K562 (cell line): ENCODE measurements around the gene DLX4. TPM values are rescaled to one million over a fixed set of nuclear protein-coding genes. Genes with fewer than 3 reads are reported as not detected.

Experiments
- ATAC-seq: fragments of 200-7000 bp; cut with Tn5 transposase; 3 replicates; pipeline ENCODE4 v1.9.1; 2020; ENCODE audit warnings: moderate library complexity
- BruUV-seq: library from RNA; stranded (reverse); fragments of 400-500 nt; replicated peaks from 2 replicates; lab custom pipeline; 2021; lab: Mats Ljungman, UMichigan
- CTCF ChIA-PET: fragments of 300-600 bp; formaldehyde crosslinking; extraction: SDS; loops from one replicate; lab custom pipeline; 2021; ENCODE audit warnings: low intra/inter-chr PET ratio; lab: Yijun Ruan, JAX
- POLR2A ChIA-PET: fragments of 300-600, 350-650 bp; sonication (Branson Sonifier 250); formaldehyde crosslinking; extraction: SDS; loops from one replicate; lab custom pipeline; 2021; ENCODE audit warnings: antibody characterized with exemption, inconsistent platforms; lab: Yijun Ruan, JAX
- DNase-seq, 4 experiments: peaks; one replicate each; pipeline versions ENCODE4 v3.0.0 to v3.0.0-alpha.2; 2011 to 2018; ENCODE audit warnings: low spot score in 3 of 4, mixed read lengths in 3 of 4; ENCODE audit errors: extremely low read depth in 1 of 4
- FAIRE-seq: peaks from 2 replicates; lab custom pipeline; 2011; peaks lifted over from hg19 to GRCh38; lab: Jason Lieb, UNC
- H2AFZ ChIP-seq: 2 replicates; pipeline ENCODE4 v1.6.0; 2011; ENCODE audit warnings: low read depth, low read length, control low read depth, inconsistent platforms
- H3K27ac ChIP-seq: fragments of 200-600 bp; 3 replicates; pipeline ENCODE4 v1.8.0; 2011; ENCODE audit warnings: low read depth, mild to moderate bottlenecking, control low read depth, inconsistent platforms, low read length, moderate library complexity, mixed read lengths; ENCODE audit errors: extremely low read depth
- H3K27me3 ChIP-seq, 2 experiments: fragments of 300-600 bp in 1 of 2; 2 replicates in 1 of 2; 3 replicates in 1 of 2; pipeline versions ENCODE4 v1.6.0 to v1.8.0; 2011; ENCODE audit warnings: inconsistent platforms in 2 of 2, low read length in 2 of 2, mild to moderate bottlenecking in 1 of 2, mixed read lengths in 1 of 2, moderate library complexity in 1 of 2; ENCODE audit not compliant: control insufficient read depth in 2 of 2, insufficient read depth in 2 of 2
- H3K36me3 ChIP-seq: fragments of 300-600 bp; 3 replicates; pipeline ENCODE4 v1.8.0; 2011; ENCODE audit warnings: mild to moderate bottlenecking, low read length, inconsistent platforms; ENCODE audit not compliant: control insufficient read depth, insufficient read depth
- H3K4me1 ChIP-seq, 2 experiments: fragments of 200-600 bp in 1 of 2; replicated peaks in 1 of 2; 2 replicates in 1 of 2; 3 replicates in 1 of 2; pipeline versions ENCODE4 v1.5.1 to v1.8.0; 2011; ENCODE audit warnings: inconsistent platforms in 2 of 2, low read length in 2 of 2, mild to moderate bottlenecking in 1 of 2, mixed read lengths in 1 of 2, moderate library complexity in 1 of 2; ENCODE audit not compliant: control insufficient read depth in 2 of 2, insufficient read depth in 2 of 2
- H3K4me2 ChIP-seq: 2 replicates; pipeline ENCODE4 v1.6.1; 2011; ENCODE audit warnings: low read length, control low read depth, inconsistent platforms, mixed read lengths; ENCODE audit not compliant: insufficient read depth
- H3K4me3 ChIP-seq: fragments of 200-600 bp; sonication (generic), shearing (Covaris generic); 2 replicates; pipeline ENCODE4 v1.5.1; 2016; ENCODE audit warnings: control low read depth, inconsistent platforms
- H3K79me2 ChIP-seq: fragments of 200-600 bp; 3 replicates; pipeline ENCODE4 v1.8.0; 2011; ENCODE audit warnings: low read length, inconsistent platforms; ENCODE audit not compliant: control insufficient read depth, insufficient read depth
- H3K9ac ChIP-seq, 2 experiments: 2 replicates each; pipeline versions ENCODE4 v1.6.0 to v1.6.1; 2011; ENCODE audit warnings: low read depth in 2 of 2, low read length in 2 of 2, control low read depth in 1 of 2, inconsistent platforms in 1 of 2, mild to moderate bottlenecking in 1 of 2, mixed read lengths in 1 of 2; ENCODE audit not compliant: insufficient read depth in 1 of 2
- H3K9me1 ChIP-seq: one replicate; pipeline ENCODE4 v1.6.0; 2011; ENCODE audit warnings: inconsistent platforms, mild to moderate bottlenecking, low read length, moderate library complexity; ENCODE audit not compliant: control insufficient read depth, insufficient read depth
- H3K9me3 ChIP-seq: replicated peaks from 2 replicates; pipeline ENCODE4 v1.5.1; 2011; ENCODE audit warnings: low read depth, low read length, inconsistent platforms; ENCODE audit not compliant: control insufficient read depth, insufficient read depth
- H4K20me1 ChIP-seq: replicated peaks from 2 replicates; pipeline ENCODE4 v1.6.1; 2011; ENCODE audit warnings: low read length, inconsistent platforms, mixed read lengths; ENCODE audit not compliant: control insufficient read depth, insufficient read depth
- ATF3 ChIP-seq, 2 experiments: fragments of 450-650 bp in 1 of 2; sonication (generic) in 1 of 2; formaldehyde crosslinking in 1 of 2; IDR thresholded peaks in 1 of 2; conservative IDR thresholded peaks in 1 of 2; 2 replicates each; pipeline versions ENCODE4 v1.6.1 to v1.8.1; 2016 to 2023; ENCODE audit warnings: mild to moderate bottlenecking in 2 of 2, moderate library complexity in 2 of 2, inconsistent platforms in 1 of 2, missing genetic modification reagents in 1 of 2
- CBFA2T3 ChIP-seq: fragments of 450-650 bp; IDR thresholded peaks from 2 replicates; pipeline ENCODE4 v1.6.1; 2017
- SIX5 ChIP-seq, 2 experiments: IDR thresholded peaks; 2 replicates each; pipeline ENCODE4 v1.6.1; 2011; ENCODE audit warnings: low read length in 2 of 2, borderline replicate concordance in 1 of 2, low read depth in 1 of 2, mild to moderate bottlenecking in 1 of 2, moderate library complexity in 1 of 2; ENCODE audit not compliant: insufficient read depth in 1 of 2
- TAF7 ChIP-seq: fragments of 450-650 bp; IDR thresholded peaks from 2 replicates; pipeline ENCODE4 v1.6.1; 2016; ENCODE audit warnings: missing genetic modification characterization, missing compliant biosample characterization
- WGBS: fragments of 100-300 bp; shearing (Covaris generic); methylation state at CpG from one replicate; pipeline ENCODE4 v1.1.6; 2016; ENCODE audit warnings: low coverage, mixed read lengths; ENCODE audit not compliant: insufficient coverage; ENCODE audit errors: missing lambda C conversion rate; 5-methylcytosine and 5-hydroxymethylcytosine counted together
- in situ Hi-C: fragments of 300-500 bp; cut with MboI; formaldehyde crosslinking; loops from 4 replicates; pipeline ENCODE4 v1.15.0; 2018; ENCODE audit warnings: inconsistent platforms, mixed read lengths
- intact Hi-C: fragments of 100-400 bp; cut with micrococcal nuclease; formaldehyde crosslinking; loops from 2 replicates; pipeline ENCODE4 v1.14.2; 2022
- polyA plus RNA-seq, 8 experiments: library from polyadenylated mRNA; depleted of rRNA in 4 of 8; stranded (reverse) in 5 of 8; unstranded in 3 of 8; fragments of >200 nt; fragmentation: Nextera tagmentation in 2 of 8; fragmentation: Illumina TruSeq in 1 of 8; extraction: Ambion mirVana in 2 of 8; extraction: Trizol in 1 of 8; gene quantifications; 2 replicates each; pipeline versions ENCODE4 v1.2.1 to v1.2.3, GENCODE V29; 2011 to 2014; ENCODE audit warnings: inconsistent platforms in 1 of 8, missing spikeins in 1 of 8
- total RNA-seq, 7 experiments: library from RNA; depleted of rRNA in 6 of 7; stranded (reverse); fragments of >200 nt in 6 of 7; fragmentation: Illumina TruSeq in 2 of 7; extraction: Trizol in 2 of 7; gene quantifications; 2 replicates each; pipeline versions ENCODE4 v1.2.1 to v1.2.3, GENCODE V29; 2011 to 2021; ENCODE audit warnings: low replicate concordance in 1 of 7

Gene DLX4
- total and polyA plus RNA-seq, 9 of the 15 experiments (the other 6 are each of a cell fraction or from before 2014, with no cell fraction given), result 0.15 to 2.2 (median 0.58) TPM

GRCh38 chr17:49928837-49929475, 40.0 kb upstream of the DLX4 start:
- H4K20me1 ChIP-seq, result peaks cover 6% of the 10 kb centered on the region
- FAIRE-seq, result no peak
- 0% methylated on average over 5 of the region's 6 CpGs for WGBS
- TF ChIP-seq CBFA2T3, result no peak
- TF ChIP-seq TAF7 (tag), result no peak
- no peak for TF ChIP-seq ATF3 (IDR thresholded peaks at IDR 0.05)
- TF ChIP-seq ATF3 (CRISPR knock-in tag; conservative IDR thresholded peaks at IDR 0.05), result no peak
- no peak for TF ChIP-seq SIX5 (IDR thresholded peaks at IDR 0.05; ENCODE audit: borderline replicate concordance in 1 of 2, insufficient read depth in 1 of 2, low read depth in 1 of 2, low read length in 2 of 2)
- TF ChIP-seq, all 486 proteins: peak for 0
- Histone ChIP-seq H3K9ac (no peak overlapping the region), H3K4me2 (no peak overlapping the region), H3K36me3 (no peaks in the 10 kb centered on the region), H3K9me1 (no peaks in the 10 kb centered on the region), H3K4me1 (peaks cover 4 to 15% of the 10 kb centered on the region in 2 experiments; a peak in 3 of 5 replicates), H2AFZ (no peak overlapping the region), H3K9me3 (no peaks in the 10 kb centered on the region), H3K27me3 (peaks cover 9 to 64% of the 10 kb centered on the region in 2 experiments), H3K79me2 (no peaks in the 10 kb centered on the region), H3K27ac (no peak overlapping the region), H3K4me3 (no peak overlapping the region)
- no TSS peak for BruUV-seq
- intact Hi-C loops, result no loop called here
- ChIA-PET POLR2A (interaction anchor here (0.5 to 1.2 kb wide), 3 partner anchors 13 to 1249 kb away, joined by 3 to 4 read pairs (median 4); no protein-coding TSS in a partner anchor), CTCF (interaction anchor here (0.6 kb wide), 1 partner anchor 290 kb away, joined by 4 read pairs; no protein-coding TSS in a partner anchor)
- DNase-seq (no peak), ATAC-seq (no peak)
- in situ Hi-C loops, result no loop called here
